ENCODE measurements around the gene LRPAP1. TPM values are rescaled to one million over a fixed set of nuclear protein-coding genes. Genes with fewer than 3 reads are reported as not detected.

Gene LRPAP1
- total RNA-seq, 1 donor from 2014 or later: 153 TPM

GRCh38 chr4:3465698-3466671, 66.2 kb downstream of the LRPAP1 start:
- Mint-ChIP-seq H3K4me3 (ENCODE audit: unreplicated experiment) (no peak overlapping the region), H3K36me3 (ENCODE audit: unreplicated experiment) (no peaks in the 10 kb centered on the region), H3K9me3 (ENCODE audit: unreplicated experiment) (no peaks in the 10 kb centered on the region), H3K27ac (ENCODE audit: unreplicated experiment) (no peak overlapping the region), H3K4me1 (ENCODE audit: unreplicated experiment) (no peaks in the 10 kb centered on the region), H3K27me3 (ENCODE audit: unreplicated experiment) (peaks cover 3% of the 10 kb centered on the region)
- peak; percentile 36 for TF ChIP-seq CTCF (IDR thresholded peaks at IDR 0.05)
- no peak for DNase-seq (ENCODE audit: extremely low spot score, unreplicated experiment)

- Mint-ChIP-seq H3K36me3 (ENCODE audit: unreplicated experiment) (no peaks in the 10 kb centered on the region), H3K4me3 (ENCODE audit: unreplicated experiment) (no peak overlapping the region), H3K27me3 (ENCODE audit: unreplicated experiment) (peaks cover 1% of the 10 kb centered on the region), H3K4me1 (ENCODE audit: unreplicated experiment) (no peaks in the 10 kb centered on the region), H3K27ac (ENCODE audit: unreplicated experiment) (no peak overlapping the region), H3K9me3 (ENCODE audit: unreplicated experiment) (no peaks in the 10 kb centered on the region)
- TF ChIP-seq CTCF (IDR thresholded peaks at IDR 0.05): no peak
- DNase-seq (ENCODE audit: extremely low spot score, unreplicated experiment): no peak
These were observed 67.1 kb downstream of the LRPAP1 start for GRCh38 chr4:3464911-3465697.

GRCh38 chr4:3464349-3464905, 67.8 kb downstream of the LRPAP1 start:
- DNase-seq (ENCODE audit: extremely low spot score, unreplicated experiment): no peak
- Mint-ChIP-seq H3K4me3 (ENCODE audit: unreplicated experiment) (no peak overlapping the region), H3K9me3 (ENCODE audit: unreplicated experiment) (no peaks in the 10 kb centered on the region), H3K4me1 (ENCODE audit: unreplicated experiment) (no peaks in the 10 kb centered on the region), H3K27ac (ENCODE audit: unreplicated experiment) (no peak overlapping the region), H3K27me3 (ENCODE audit: unreplicated experiment) (peaks cover 4% of the 10 kb centered on the region), H3K36me3 (ENCODE audit: unreplicated experiment) (no peaks in the 10 kb centered on the region)
- TF ChIP-seq CTCF (IDR thresholded peaks at IDR 0.05): no peak

GRCh38 chr4:3463556-3464348, 68.5 kb downstream of the LRPAP1 start:
- Mint-ChIP-seq H3K27ac (ENCODE audit: unreplicated experiment) (no peak overlapping the region), H3K4me1 (ENCODE audit: unreplicated experiment) (no peaks in the 10 kb centered on the region), H3K36me3 (ENCODE audit: unreplicated experiment) (no peaks in the 10 kb centered on the region), H3K4me3 (ENCODE audit: unreplicated experiment) (no peak overlapping the region), H3K27me3 (ENCODE audit: unreplicated experiment) (peaks cover 8% of the 10 kb centered on the region), H3K9me3 (ENCODE audit: unreplicated experiment) (peaks cover under 1% of the 10 kb centered on the region)
- DNase-seq (ENCODE audit: extremely low spot score, unreplicated experiment): no peak
- TF ChIP-seq CTCF (IDR thresholded peaks at IDR 0.05): no peak

All from osteocyte (in vitro differentiated cells).